GM12874 (cell line): Measurements from ENCODE around the gene DCAF11.

Experiments
- TF ChIP-seq, protein P1 (sequence below): IDR thresholded peaks from 2 replicates; pipeline ENCODE4 v1.5.1; 2011; ENCODE audit warnings: low read depth, mild to moderate bottlenecking, control low read depth, low read length, moderate library complexity; ENCODE audit not compliant: insufficient read depth

DCAF11 gene

DNA sequence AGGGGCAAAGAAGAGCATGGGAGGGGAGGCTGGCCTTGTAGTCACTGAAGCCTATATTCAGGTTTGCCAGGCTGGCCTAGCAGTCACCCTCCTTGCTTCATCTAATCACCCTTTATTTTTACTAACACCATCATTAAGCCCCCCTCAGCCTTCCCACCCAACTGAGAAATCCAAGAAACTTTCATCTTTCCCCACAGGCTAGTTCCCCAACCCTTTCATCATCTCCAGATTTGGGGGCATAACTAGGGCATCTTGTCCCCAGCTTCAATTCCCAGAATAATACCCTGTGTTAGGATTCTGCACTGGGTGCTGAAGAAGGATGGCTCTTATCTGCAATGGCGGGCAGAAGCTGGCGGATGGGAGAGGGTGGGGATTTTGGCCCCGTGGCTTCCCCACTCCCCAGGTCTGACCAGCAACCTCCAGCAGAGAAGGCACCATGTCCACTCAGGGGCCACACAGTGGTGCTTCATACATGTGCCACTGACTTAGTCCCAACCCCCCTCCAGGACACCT lies 13.5 kb upstream of the DCAF11 start:
- TF ChIP-seq, protein P1, sequence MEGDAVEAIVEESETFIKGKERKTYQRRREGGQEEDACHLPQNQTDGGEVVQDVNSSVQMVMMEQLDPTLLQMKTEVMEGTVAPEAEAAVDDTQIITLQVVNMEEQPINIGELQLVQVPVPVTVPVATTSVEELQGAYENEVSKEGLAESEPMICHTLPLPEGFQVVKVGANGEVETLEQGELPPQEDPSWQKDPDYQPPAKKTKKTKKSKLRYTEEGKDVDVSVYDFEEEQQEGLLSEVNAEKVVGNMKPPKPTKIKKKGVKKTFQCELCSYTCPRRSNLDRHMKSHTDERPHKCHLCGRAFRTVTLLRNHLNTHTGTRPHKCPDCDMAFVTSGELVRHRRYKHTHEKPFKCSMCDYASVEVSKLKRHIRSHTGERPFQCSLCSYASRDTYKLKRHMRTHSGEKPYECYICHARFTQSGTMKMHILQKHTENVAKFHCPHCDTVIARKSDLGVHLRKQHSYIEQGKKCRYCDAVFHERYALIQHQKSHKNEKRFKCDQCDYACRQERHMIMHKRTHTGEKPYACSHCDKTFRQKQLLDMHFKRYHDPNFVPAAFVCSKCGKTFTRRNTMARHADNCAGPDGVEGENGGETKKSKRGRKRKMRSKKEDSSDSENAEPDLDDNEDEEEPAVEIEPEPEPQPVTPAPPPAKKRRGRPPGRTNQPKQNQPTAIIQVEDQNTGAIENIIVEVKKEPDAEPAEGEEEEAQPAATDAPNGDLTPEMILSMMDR, result no peak

DNA sequence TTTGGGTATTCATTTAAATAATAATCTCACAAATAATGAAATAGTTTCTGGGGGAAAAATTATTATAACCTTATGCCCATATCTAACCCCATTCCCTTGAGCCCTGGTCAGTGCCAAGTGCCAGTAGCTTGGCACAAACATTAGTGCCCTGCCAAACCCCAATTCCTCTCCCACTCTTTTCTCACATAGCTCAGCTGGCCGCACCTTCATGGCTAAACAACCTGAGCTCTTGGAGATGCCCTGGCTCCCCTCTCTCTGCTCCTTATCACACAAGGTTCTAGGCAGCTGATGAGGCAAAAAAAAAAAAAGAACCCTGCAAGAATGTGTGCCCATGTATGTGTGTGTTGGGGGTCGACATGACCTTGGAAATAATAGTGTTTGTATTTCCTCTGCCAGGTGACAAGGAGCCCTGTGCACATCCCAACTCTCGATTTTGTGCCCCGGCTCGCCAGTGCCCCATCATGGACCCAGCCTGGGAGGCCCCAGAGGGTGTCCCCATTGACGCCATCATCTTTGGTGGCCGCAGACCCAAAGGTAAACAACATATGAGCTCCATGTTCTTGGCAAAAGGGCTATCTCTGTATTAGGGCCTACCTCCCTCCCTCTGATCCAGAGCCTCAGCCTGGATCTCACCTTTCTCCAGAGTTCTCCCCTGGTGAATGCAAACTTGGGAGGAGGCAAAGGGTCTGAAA lies 12.1 kb upstream of the DCAF11 start:
- TF ChIP-seq, protein P1, result no peak

DNA sequence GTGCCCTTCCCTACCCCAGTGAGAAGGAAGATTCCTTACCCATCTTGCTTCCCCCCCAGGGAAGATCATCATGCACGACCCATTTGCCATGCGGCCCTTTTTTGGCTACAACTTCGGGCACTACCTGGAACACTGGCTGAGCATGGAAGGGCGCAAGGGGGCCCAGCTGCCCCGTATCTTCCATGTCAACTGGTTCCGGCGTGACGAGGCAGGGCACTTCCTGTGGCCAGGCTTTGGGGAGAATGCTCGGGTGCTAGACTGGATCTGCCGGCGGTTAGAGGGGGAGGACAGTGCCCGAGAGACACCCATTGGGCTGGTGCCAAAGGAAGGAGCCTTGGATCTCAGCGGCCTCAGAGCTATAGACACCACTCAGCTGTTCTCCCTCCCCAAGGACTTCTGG lies 11.1 kb upstream of the DCAF11 start:
- TF ChIP-seq, protein P1, result no peak

DNA sequence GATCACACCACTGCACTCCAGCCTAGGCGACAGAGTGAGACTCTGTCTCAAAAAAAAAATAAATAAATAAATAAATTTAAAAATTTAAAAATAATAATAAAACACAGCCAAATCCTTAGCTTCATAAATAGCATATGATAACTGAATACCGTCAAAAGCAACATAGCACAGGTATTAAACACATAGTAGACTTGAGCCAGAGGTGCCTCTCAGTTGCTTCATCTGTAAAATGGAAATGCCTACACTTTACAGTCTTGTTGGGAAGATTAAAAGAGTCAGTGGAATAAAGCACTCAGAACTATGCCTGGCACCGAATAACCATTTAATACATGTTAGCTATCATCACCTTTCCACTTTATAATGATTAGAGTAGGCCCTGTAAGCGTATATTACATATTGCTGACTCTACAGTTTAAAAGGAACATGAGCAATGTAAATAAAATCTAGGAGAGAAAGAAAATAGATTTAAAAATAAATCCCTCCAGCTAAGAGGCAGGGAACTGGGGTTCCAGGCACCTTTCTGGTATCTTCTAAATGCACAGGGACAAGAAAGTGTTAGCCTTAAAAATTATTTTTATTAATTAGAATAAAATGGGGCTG lies 7.8 kb upstream of the DCAF11 start:
- TF ChIP-seq, protein P1, result no peak

DNA sequence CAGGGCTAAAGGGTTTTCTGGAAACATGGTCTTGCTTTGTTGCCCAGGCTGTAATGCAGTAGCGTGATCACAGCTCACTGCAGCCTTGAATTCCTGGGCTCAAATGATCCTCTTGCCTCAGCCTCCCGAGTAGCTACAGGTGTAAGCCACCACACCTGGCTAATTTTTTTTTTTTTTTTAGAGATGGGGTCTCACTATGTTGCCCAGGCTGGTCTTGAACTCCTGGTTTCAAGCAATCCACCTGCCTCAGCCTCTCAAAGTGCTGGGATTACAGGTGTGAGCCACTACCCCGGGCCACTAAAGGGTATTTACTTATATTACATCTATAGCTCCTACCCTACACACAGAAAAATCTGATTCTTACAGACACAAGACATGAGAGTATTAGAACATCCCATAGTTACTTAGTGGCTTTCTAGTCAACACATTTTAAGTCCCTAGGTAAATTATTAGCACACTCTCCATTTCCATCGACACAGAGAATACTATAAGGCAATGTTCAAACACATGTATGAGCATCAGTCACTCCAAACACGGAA lies 6.2 kb upstream of the DCAF11 start:
- TF ChIP-seq, protein P1, result no peak

DNA sequence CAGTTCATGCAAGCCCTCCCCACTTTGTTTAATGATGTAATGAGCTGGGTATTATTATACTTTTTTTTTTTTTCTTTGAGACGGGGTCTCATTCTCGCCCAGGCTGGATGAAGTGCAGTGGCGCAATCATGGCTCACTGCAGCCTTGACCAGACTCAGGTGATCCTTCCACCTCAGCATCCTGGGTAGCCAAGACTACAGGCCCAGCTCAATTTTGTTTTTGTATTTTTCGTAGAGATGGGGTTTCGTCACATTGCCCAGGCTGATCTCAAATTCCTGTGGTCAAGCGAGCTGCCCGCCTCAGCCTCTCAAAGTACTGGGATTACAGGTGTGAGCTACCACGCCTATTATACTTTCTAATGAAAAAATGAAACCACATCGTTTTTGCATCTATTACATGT lies 4.5 kb upstream of the DCAF11 start:
- TF ChIP-seq, protein P1, result no peak

DNA sequence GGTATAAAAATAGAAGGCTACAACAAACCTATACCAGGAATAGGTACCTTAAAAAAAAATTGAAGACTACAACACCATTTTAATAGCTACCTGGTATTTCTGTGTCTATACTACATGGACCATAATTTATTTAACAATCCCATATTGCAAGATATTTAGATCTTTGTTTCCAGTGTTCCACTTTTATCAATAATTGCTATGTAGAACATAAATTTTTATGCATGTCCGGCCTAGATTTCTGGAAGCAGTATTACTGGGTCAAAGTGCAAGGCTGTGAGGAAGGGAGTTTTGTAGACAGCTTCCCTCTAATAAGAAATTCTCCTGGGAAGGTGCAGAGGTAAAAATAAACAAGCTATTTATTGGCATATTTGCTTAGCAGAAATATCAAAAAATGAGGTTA lies 4.1 kb upstream of the DCAF11 start:
- TF ChIP-seq, protein P1, result no peak
